Liver (tissue), 9 donors: Measurements from ENCODE around the gene NPNT. TPM values are rescaled to one million over a fixed set of nuclear protein-coding genes. Genes with fewer than 3 reads are reported as not detected.

Source experiments
- DNase-seq: peaks from one replicate; pipeline ENCODE4 v3.0.0-alpha.2; 2017; ENCODE audit warnings: low spot score
- H3K27ac ChIP-seq, 2 donors: one replicate each; pipeline ENCODE4 v1.7.0; 2013; ENCODE audit warnings: inconsistent platforms in 2 of 2, low read length in 2 of 2, control low read depth in 1 of 2, low read depth in 1 of 2, mild to moderate bottlenecking in 1 of 2
- H3K27me3 ChIP-seq, 4 donors: one replicate each; pipeline versions ENCODE4 v1.6.1 to v1.7.0; 2013; ENCODE audit warnings: low read length in 3 of 4, inconsistent platforms in 1 of 4, mild to moderate bottlenecking in 1 of 4, moderate library complexity in 1 of 4; ENCODE audit not compliant: control insufficient read depth in 4 of 4, insufficient read depth in 4 of 4
- H3K36me3 ChIP-seq, 4 donors: one replicate each; pipeline versions ENCODE4 v1.6.1 to v1.7.0; 2013; ENCODE audit warnings: low read length in 3 of 4, mild to moderate bottlenecking in 3 of 4, low read depth in 1 of 4, moderate library complexity in 1 of 4; ENCODE audit not compliant: control insufficient read depth in 4 of 4, insufficient read depth in 3 of 4
- H3K4me1 ChIP-seq, 4 donors: one replicate each; pipeline versions ENCODE4 v1.6.1 to v1.7.0; 2013; ENCODE audit warnings: low read length in 3 of 4, mild to moderate bottlenecking in 3 of 4, moderate library complexity in 1 of 4; ENCODE audit not compliant: control insufficient read depth in 4 of 4, insufficient read depth in 4 of 4
- H3K4me3 ChIP-seq, 3 donors: one replicate each; pipeline versions ENCODE4 v1.6.1 to v1.7.0; 2013; ENCODE audit warnings: low read length in 3 of 3, control low read depth in 1 of 3, low read depth in 1 of 3, mild to moderate bottlenecking in 1 of 3
- H3K9ac ChIP-seq, 2 donors: one replicate each; pipeline ENCODE4 v1.7.0; 2013; ENCODE audit warnings: low read length in 2 of 2, mild to moderate bottlenecking in 2 of 2, moderate library complexity in 2 of 2, control low read depth in 1 of 2, low read depth in 1 of 2
- H3K9me3 ChIP-seq, 4 donors: one replicate each; pipeline versions ENCODE4 v1.6.1 to v1.7.0; 2013; ENCODE audit warnings: low read length in 3 of 4; ENCODE audit not compliant: control insufficient read depth in 4 of 4
- EGR1 ChIP-seq, 2 donors: IDR thresholded peaks; 2 replicates each; pipeline ENCODE4 v1.6.1; 2016 to 2018; ENCODE audit warnings: antibody characterized with exemption in 2 of 2, low read depth in 2 of 2
- FOXA1 ChIP-seq: IDR thresholded peaks from 2 replicates; pipeline ENCODE4 v1.6.1; 2016; ENCODE audit warnings: antibody characterized with exemption
- FOXA2 ChIP-seq: IDR thresholded peaks from 2 replicates; pipeline ENCODE4 v1.6.1; 2016; ENCODE audit warnings: antibody characterized with exemption
- GABPA ChIP-seq, 2 donors: IDR thresholded peaks in 1 of 2; conservative IDR thresholded peaks in 1 of 2; 2 replicates each; pipeline ENCODE4 v1.6.1; 2016; ENCODE audit warnings: antibody characterized with exemption in 2 of 2, mild to moderate bottlenecking in 1 of 2, moderate library complexity in 1 of 2
- HNF4G ChIP-seq: IDR thresholded peaks from 2 replicates; pipeline ENCODE4 v1.6.1; 2016; ENCODE audit warnings: antibody characterized with exemption
- JUND ChIP-seq, 2 donors: IDR thresholded peaks; 2 replicates each; pipeline ENCODE4 v1.6.1; 2016; ENCODE audit warnings: antibody characterized with exemption in 2 of 2
- NR2F2 ChIP-seq: IDR thresholded peaks from 2 replicates; pipeline ENCODE4 v1.6.1; 2016; ENCODE audit warnings: antibody characterized with exemption
- RAD21 ChIP-seq, 2 donors: IDR thresholded peaks; 2 replicates each; pipeline ENCODE4 v1.6.1; 2016; ENCODE audit warnings: antibody characterized with exemption in 2 of 2, mild to moderate bottlenecking in 2 of 2
- RXRA ChIP-seq, 2 donors: IDR thresholded peaks; 2 replicates each; pipeline ENCODE4 v1.6.1; 2017 to 2018; ENCODE audit warnings: antibody characterized with exemption in 2 of 2, mild to moderate bottlenecking in 1 of 2
- SP1 ChIP-seq: IDR thresholded peaks from 2 replicates; pipeline ENCODE4 v1.6.1; 2018; ENCODE audit warnings: antibody characterized with exemption, mild to moderate bottlenecking
- TAF1 ChIP-seq: conservative IDR thresholded peaks from 2 replicates; pipeline ENCODE4 v1.6.1; 2016; ENCODE audit warnings: antibody characterized with exemption, mild to moderate bottlenecking
- YY1 ChIP-seq: IDR thresholded peaks from 2 replicates; pipeline ENCODE4 v1.6.1; 2016; ENCODE audit warnings: antibody characterized with exemption, mild to moderate bottlenecking
- WGBS: extraction: QIAGEN DNeasy Blood & Tissue Kit; methylation state at CpG from one replicate; pipeline ENCODE4 v1.1.7; 2013; 5-methylcytosine and 5-hydroxymethylcytosine counted together
- polyA plus RNA-seq, 2 donors: library from polyadenylated mRNA; stranded (reverse) in 1 of 2; unstranded in 1 of 2; fragments of 200-250 nt in 1 of 2; fragments of >200 nt in 1 of 2; fragmentation: Nextera tagmentation in 1 of 2; extraction: Ambion mirVana in 1 of 2; gene quantifications; one replicate each; pipeline versions ENCODE4 v1.2.1 to v1.2.3, GENCODE V29; 2013 to 2015
- total RNA-seq, 2 donors: library from RNA; depleted of rRNA; stranded (reverse); fragments of >200 nt; gene quantifications; one replicate each; pipeline ENCODE4 v1.2.3, GENCODE V29; 2014
- TF ChIP-seq, protein P1 (sequence below): IDR thresholded peaks from 2 replicates; pipeline ENCODE4 v1.6.1; 2016; ENCODE audit warnings: antibody characterized with exemption
- TF ChIP-seq, protein P2 (sequence below): IDR thresholded peaks from 2 replicates; pipeline ENCODE4 v1.6.1; 2016; ENCODE audit warnings: antibody characterized with exemption
- TF ChIP-seq, protein P3 (sequence below): fragments of 150-350 bp; IDR thresholded peaks from 2 replicates; pipeline ENCODE4 v1.5.1; 2017; ENCODE audit warnings: improper control_type of control experiment, low read depth, low read length; ENCODE audit not compliant: missing input control
- TF ChIP-seq, protein P4 (sequence below): IDR thresholded peaks from 2 replicates; pipeline ENCODE4 v1.6.1; 2016; ENCODE audit warnings: antibody characterized with exemption, mild to moderate bottlenecking
- TF ChIP-seq, protein P5 (sequence below): IDR thresholded peaks from 2 replicates; pipeline ENCODE4 v1.6.1; 2016; ENCODE audit warnings: antibody characterized with exemption
- donor health status: healthy.
- donor health status: healthy.
- donor health status: healthy.
- donor health status: healthy.
- donor health status: healthy.

Gene NPNT
- total and polyA plus RNA-seq, 4 donors, result 1.3 to 4.4 (median 2.0) TPM

DNA sequence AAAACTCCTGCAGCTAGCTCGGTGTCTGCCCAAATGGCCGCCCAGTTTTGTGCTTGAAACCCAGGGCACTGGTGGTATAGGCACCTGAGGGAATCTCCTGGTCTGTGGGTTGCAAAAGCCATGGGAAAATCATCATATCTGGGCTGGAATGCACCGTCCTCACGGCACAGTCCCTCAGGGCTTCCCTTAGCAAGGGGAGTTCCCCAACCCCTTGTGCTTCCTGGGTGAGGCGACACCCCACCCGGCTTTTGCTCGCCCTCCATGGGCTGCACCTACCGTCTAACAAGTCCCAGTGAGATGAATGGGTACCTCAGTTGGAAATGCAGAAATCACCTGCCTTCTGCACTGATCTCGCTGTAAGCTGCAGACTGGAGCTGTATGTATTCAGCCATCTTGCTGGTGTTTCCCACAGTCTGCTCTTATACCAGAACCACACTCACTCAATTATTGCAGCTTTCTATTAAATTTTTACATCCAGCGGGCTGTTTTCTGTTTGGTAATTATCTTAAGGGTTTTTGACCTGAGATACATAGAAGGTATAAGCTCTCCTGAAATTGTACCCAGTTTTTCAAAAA, 36.7 kb upstream of the NPNT start:
- WGBS, result 96% methylated on average over 10 of the region's 10 CpGs

DNA sequence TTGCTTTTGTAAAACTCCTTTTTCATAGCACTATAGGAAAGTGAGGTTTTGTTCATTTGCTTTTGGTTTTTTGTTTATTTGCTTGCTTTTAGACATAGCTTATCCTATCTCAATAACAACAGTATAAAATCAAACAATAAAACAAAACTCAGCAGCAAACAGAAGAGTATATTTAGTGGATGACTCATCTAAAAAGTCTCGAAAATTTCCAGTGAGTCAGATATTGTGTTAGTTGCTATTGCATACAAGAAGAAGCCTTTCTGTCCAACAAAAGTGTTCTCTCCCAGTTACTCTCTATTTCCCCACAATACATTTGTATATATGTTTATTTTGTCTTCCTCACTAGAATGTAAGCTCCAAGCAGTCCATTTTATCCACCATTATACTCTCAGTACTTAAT, 36.0 kb upstream of the NPNT start:
- H3K36me3 ChIP-seq, result peaks cover 0 to 2% (median 0%) of the 10 kb centered on the region in 4 donors
- peaks cover 0 to 9% (median 3%) of the 10 kb centered on the region in 4 donors for H3K9me3 ChIP-seq
- no peak overlapping the region for H3K27ac ChIP-seq
- no peak overlapping the region for H3K4me3 ChIP-seq
- no peak for TF ChIP-seq RXRA (IDR thresholded peaks at IDR 0.05)
- TF ChIP-seq FOXA1, result no peak
- TF ChIP-seq JUND (IDR thresholded peaks at IDR 0.05), result no peak
- TF ChIP-seq, protein P1, sequence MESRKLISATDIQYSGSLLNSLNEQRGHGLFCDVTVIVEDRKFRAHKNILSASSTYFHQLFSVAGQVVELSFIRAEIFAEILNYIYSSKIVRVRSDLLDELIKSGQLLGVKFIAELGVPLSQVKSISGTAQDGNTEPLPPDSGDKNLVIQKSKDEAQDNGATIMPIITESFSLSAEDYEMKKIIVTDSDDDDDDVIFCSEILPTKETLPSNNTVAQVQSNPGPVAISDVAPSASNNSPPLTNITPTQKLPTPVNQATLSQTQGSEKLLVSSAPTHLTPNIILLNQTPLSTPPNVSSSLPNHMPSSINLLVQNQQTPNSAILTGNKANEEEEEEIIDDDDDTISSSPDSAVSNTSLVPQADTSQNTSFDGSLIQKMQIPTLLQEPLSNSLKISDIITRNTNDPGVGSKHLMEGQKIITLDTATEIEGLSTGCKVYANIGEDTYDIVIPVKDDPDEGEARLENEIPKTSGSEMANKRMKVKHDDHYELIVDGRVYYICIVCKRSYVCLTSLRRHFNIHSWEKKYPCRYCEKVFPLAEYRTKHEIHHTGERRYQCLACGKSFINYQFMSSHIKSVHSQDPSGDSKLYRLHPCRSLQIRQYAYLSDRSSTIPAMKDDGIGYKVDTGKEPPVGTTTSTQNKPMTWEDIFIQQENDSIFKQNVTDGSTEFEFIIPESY, result no peak
- TF ChIP-seq TAF1, result no peak
- TF ChIP-seq FOXA2, result no peak
- no peak for TF ChIP-seq GABPA (IDR thresholded peaks at IDR 0.05 in 1 of 2, conservative IDR thresholded peaks at IDR 0.05 in 1 of 2)
- TF ChIP-seq, protein P2, sequence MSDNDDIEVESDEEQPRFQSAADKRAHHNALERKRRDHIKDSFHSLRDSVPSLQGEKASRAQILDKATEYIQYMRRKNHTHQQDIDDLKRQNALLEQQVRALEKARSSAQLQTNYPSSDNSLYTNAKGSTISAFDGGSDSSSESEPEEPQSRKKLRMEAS, result no peak
- TF ChIP-seq, protein P3, sequence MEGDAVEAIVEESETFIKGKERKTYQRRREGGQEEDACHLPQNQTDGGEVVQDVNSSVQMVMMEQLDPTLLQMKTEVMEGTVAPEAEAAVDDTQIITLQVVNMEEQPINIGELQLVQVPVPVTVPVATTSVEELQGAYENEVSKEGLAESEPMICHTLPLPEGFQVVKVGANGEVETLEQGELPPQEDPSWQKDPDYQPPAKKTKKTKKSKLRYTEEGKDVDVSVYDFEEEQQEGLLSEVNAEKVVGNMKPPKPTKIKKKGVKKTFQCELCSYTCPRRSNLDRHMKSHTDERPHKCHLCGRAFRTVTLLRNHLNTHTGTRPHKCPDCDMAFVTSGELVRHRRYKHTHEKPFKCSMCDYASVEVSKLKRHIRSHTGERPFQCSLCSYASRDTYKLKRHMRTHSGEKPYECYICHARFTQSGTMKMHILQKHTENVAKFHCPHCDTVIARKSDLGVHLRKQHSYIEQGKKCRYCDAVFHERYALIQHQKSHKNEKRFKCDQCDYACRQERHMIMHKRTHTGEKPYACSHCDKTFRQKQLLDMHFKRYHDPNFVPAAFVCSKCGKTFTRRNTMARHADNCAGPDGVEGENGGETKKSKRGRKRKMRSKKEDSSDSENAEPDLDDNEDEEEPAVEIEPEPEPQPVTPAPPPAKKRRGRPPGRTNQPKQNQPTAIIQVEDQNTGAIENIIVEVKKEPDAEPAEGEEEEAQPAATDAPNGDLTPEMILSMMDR, result no peak
- no peaks in the 10 kb centered on the region for H3K4me1 ChIP-seq
- WGBS, result 79% methylated on average over 1 of the region's 1 CpG
- DNase-seq, result no peak
- no peaks in the 10 kb centered on the region for H3K27me3 ChIP-seq
- H3K9ac ChIP-seq, result no peak overlapping the region

More for the DNA sequence above, 36.7 kb upstream of the NPNT start:
- Histone ChIP-seq H3K27me3 (no peaks in the 10 kb centered on the region), H3K36me3 (peaks cover 0 to 2% (median 0%) of the 10 kb centered on the region in 4 donors), H3K4me3 (no peak overlapping the region), H3K4me1 (no peaks in the 10 kb centered on the region), H3K27ac (no peak overlapping the region), H3K9me3 (peaks cover 0 to 9% (median 3%) of the 10 kb centered on the region in 4 donors), H3K9ac (no peak overlapping the region)
- TF ChIP-seq HNF4G (no peak), EGR1 (IDR thresholded peaks at IDR 0.05; ENCODE audit: low read depth in 2 of 2) (no peak), TAF1 (no peak), GABPA (IDR thresholded peaks at IDR 0.05 in 1 of 2, conservative IDR thresholded peaks at IDR 0.05 in 1 of 2) (no peak), RAD21 (IDR thresholded peaks at IDR 0.05) (no peak), NR2F2 (no peak), YY1 (no peak), JUND (IDR thresholded peaks at IDR 0.05) (no peak), RXRA (IDR thresholded peaks at IDR 0.05) (no peak), SP1 (no peak)
- TF ChIP-seq, protein P3, result no peak
- TF ChIP-seq, protein P4, sequence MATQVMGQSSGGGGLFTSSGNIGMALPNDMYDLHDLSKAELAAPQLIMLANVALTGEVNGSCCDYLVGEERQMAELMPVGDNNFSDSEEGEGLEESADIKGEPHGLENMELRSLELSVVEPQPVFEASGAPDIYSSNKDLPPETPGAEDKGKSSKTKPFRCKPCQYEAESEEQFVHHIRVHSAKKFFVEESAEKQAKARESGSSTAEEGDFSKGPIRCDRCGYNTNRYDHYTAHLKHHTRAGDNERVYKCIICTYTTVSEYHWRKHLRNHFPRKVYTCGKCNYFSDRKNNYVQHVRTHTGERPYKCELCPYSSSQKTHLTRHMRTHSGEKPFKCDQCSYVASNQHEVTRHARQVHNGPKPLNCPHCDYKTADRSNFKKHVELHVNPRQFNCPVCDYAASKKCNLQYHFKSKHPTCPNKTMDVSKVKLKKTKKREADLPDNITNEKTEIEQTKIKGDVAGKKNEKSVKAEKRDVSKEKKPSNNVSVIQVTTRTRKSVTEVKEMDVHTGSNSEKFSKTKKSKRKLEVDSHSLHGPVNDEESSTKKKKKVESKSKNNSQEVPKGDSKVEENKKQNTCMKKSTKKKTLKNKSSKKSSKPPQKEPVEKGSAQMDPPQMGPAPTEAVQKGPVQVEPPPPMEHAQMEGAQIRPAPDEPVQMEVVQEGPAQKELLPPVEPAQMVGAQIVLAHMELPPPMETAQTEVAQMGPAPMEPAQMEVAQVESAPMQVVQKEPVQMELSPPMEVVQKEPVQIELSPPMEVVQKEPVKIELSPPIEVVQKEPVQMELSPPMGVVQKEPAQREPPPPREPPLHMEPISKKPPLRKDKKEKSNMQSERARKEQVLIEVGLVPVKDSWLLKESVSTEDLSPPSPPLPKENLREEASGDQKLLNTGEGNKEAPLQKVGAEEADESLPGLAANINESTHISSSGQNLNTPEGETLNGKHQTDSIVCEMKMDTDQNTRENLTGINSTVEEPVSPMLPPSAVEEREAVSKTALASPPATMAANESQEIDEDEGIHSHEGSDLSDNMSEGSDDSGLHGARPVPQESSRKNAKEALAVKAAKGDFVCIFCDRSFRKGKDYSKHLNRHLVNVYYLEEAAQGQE, result no peak
- TF ChIP-seq, protein P5, sequence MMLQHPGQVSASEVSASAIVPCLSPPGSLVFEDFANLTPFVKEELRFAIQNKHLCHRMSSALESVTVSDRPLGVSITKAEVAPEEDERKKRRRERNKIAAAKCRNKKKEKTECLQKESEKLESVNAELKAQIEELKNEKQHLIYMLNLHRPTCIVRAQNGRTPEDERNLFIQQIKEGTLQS, result no peak
- DNase-seq, result no peak
